OCI-LY7 (cell line): ENCODE data around the gene GLTP. TPM values are rescaled to one million over a fixed set of nuclear protein-coding genes. Genes with fewer than 3 reads are reported as not detected.

Experiments used
- BruUV-seq: library from RNA; stranded (reverse); fragments of 400-500 nt; replicated peaks from 2 replicates; lab custom pipeline; 2021; lab: Mats Ljungman, UMichigan
- CTCF ChIA-PET: fragments of 300-600 bp; sonication (Branson Sonifier 250); formaldehyde crosslinking; loops from one replicate; lab custom pipeline; 2022; ENCODE audit warnings: antibody characterized with exemption; ENCODE audit not compliant: unreplicated experiment; lab: Charles Lee
- POLR2A ChIA-PET: fragments of 300-600 bp; sonication (Branson Sonifier 250); formaldehyde crosslinking; loops from one replicate; lab custom pipeline; 2022; ENCODE audit warnings: antibody characterized with exemption; lab: Charles Lee
- DNase-seq: peaks from one replicate; pipeline ENCODE4 v3.0.0-alpha.2; 2015; ENCODE audit warnings: low spot score
- H2AFZ ChIP-seq: fragments of 200-600 bp; sonication (generic), shearing (Covaris generic); 2 replicates; pipeline ENCODE4 v1.6.1; 2014; ENCODE audit warnings: mild to moderate bottlenecking, antibody characterized with exemption, low read length, moderate library complexity
- H3K27ac ChIP-seq: fragments of 200-600 bp; sonication (generic); 2 replicates; pipeline ENCODE4 v1.5.1; 2014; ENCODE audit warnings: mixed run types, low read depth, mild to moderate bottlenecking, moderate library complexity, low read length, inconsistent platforms; ENCODE audit not compliant: poor library complexity, severe bottlenecking
- H3K36me3 ChIP-seq: fragments of 200-600 bp; sonication (generic); 2 replicates; pipeline ENCODE4 v1.6.1; 2014; ENCODE audit warnings: mild to moderate bottlenecking, antibody characterized with exemption, low read length, moderate library complexity, mixed read lengths; ENCODE audit not compliant: insufficient read depth
- H3K4me1 ChIP-seq: fragments of 200-600 bp; sonication (generic); 2 replicates; pipeline ENCODE4 v1.5.1; 2014; ENCODE audit warnings: mild to moderate bottlenecking, low read length; ENCODE audit not compliant: insufficient read depth, poor library complexity, severe bottlenecking
- H3K4me2 ChIP-seq: fragments of 200-600 bp; sonication (generic); 2 replicates; pipeline ENCODE4 v1.6.1; 2014; ENCODE audit warnings: mild to moderate bottlenecking, low read length
- H3K4me3 ChIP-seq: fragments of 200-600 bp; sonication (generic); 2 replicates; pipeline ENCODE4 v1.5.1; 2014; ENCODE audit warnings: mild to moderate bottlenecking, low read depth, low read length; ENCODE audit not compliant: poor library complexity, severe bottlenecking
- H3K79me2 ChIP-seq: fragments of 200-600 bp; sonication (generic); 2 replicates; pipeline ENCODE4 v1.6.1; 2016; ENCODE audit warnings: low read depth, mild to moderate bottlenecking, low read length, moderate library complexity, mixed read lengths; ENCODE audit not compliant: insufficient read depth
- H3K9me2 ChIP-seq: fragments of 200-600 bp; sonication (generic); 2 replicates; pipeline ENCODE4 v1.6.1; 2016; ENCODE audit warnings: mild to moderate bottlenecking, low read length, mixed read lengths; ENCODE audit not compliant: insufficient read depth
- H3K9me3 ChIP-seq: fragments of 200-600 bp; sonication (generic); 2 replicates; pipeline ENCODE4 v1.6.1; 2014; ENCODE audit warnings: mild to moderate bottlenecking, mixed run types, low read length, mixed read lengths
- H4K20me1 ChIP-seq: fragments of 200-600 bp; sonication (generic); 2 replicates; pipeline ENCODE4 v1.6.1; 2014; ENCODE audit warnings: mild to moderate bottlenecking, antibody characterized with exemption, low read length, moderate library complexity, mixed read lengths; ENCODE audit not compliant: insufficient read depth
- EZH2phosphoT487 ChIP-seq: fragments of 200-600 bp; sonication (generic); IDR thresholded peaks from 2 replicates; pipeline ENCODE4 v1.6.1; 2018; ENCODE audit warnings: low read depth, borderline replicate concordance, mild to moderate bottlenecking, mixed run types, antibody characterized with exemption, low read length, moderate library complexity, mixed read lengths
- intact Hi-C: fragments of 100-400 bp; cut with micrococcal nuclease; formaldehyde crosslinking; loops from one replicate; pipeline ENCODE4 v1.10.0; 2022; ENCODE audit not compliant: unreplicated experiment
- total RNA-seq, 2 experiments: library from RNA; depleted of rRNA in 1 of 2; stranded (reverse); fragments of >200 nt in 1 of 2; shearing (Covaris generic) in 1 of 2; gene quantifications; 2 replicates each; pipeline ENCODE4 v1.2.3, GENCODE V29; 2014 to 2022
- TF ChIP-seq, protein P1 (sequence below): fragments of 200-600 bp; sonication (generic); conservative IDR thresholded peaks from 2 replicates; pipeline ENCODE4 v1.5.1; 2014; ENCODE audit warnings: mild to moderate bottlenecking, antibody characterized with exemption, low read length, moderate library complexity, mixed read lengths

The GLTP gene
- total RNA-seq, 2 experiments from 2014 or later, result 24.0 to 27.3 TPM

GRCh38 chr12:109925185-109925840 is 45.0 kb upstream of the GLTP start:
- Histone ChIP-seq H3K36me3 (peaks cover 63% of the 10 kb centered on the region), H3K9me3 (no peaks in the 10 kb centered on the region), H2AFZ (no peak overlapping the region), H3K27ac (peak overlapping the region; percentile 13), H3K4me1 (peaks cover 14% of the 10 kb centered on the region), H3K4me3 (no peak overlapping the region), H4K20me1 (no peaks in the 10 kb centered on the region), H3K79me2 (no peaks in the 10 kb centered on the region), H3K9me2 (no peaks in the 10 kb centered on the region), H3K4me2 (no peak overlapping the region)
- TF ChIP-seq, protein P1, sequence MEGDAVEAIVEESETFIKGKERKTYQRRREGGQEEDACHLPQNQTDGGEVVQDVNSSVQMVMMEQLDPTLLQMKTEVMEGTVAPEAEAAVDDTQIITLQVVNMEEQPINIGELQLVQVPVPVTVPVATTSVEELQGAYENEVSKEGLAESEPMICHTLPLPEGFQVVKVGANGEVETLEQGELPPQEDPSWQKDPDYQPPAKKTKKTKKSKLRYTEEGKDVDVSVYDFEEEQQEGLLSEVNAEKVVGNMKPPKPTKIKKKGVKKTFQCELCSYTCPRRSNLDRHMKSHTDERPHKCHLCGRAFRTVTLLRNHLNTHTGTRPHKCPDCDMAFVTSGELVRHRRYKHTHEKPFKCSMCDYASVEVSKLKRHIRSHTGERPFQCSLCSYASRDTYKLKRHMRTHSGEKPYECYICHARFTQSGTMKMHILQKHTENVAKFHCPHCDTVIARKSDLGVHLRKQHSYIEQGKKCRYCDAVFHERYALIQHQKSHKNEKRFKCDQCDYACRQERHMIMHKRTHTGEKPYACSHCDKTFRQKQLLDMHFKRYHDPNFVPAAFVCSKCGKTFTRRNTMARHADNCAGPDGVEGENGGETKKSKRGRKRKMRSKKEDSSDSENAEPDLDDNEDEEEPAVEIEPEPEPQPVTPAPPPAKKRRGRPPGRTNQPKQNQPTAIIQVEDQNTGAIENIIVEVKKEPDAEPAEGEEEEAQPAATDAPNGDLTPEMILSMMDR, result no peak
- ChIA-PET CTCF (no interaction called here), POLR2A (interaction anchor here (0.8 kb wide), 1 partner anchor 25 kb away, joined by 3 read pairs; no protein-coding TSS in a partner anchor)
- DNase-seq, result no peak
- no TSS peak for BruUV-seq
- intact Hi-C loops, result no loop called here

DNA sequence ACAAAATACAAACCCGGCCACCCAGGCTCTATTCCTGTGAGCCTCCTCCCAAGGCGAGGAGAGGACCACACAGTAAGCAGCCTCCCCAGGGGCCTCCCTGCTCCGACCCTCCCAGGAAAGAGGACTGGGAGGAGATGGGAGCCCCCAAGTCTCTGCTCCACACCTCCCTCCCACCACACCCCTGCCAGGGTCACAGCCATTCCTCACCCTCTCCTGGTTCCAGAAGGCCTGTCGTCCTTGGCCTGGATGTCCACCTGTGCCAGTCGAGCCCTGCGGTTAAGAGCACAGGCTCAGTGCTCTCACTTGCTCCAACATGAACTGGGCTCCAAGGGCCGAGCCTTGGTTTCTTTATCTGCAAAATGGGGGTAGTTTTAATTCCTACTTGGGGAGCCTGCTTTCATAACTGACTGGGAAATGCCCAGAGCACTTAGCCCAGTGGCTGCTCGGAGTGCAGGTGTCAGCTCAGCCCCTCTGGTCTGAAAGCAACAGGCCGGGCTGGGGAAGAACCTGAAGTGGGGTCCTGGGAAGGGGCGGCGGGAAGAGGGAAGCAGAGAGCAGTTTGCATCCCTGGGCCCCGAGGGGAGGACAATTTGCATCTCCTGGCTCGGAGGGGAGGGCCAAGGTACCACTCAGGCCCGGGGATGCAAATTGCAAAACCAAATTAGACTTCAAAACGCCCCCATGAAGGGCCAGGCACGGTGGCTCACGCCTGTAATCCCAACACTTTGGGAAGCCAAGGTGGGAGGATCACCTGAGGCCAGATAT is 43.3 kb upstream of the GLTP start:
- H3K79me2 ChIP-seq, result no peaks in the 10 kb centered on the region
- H3K4me1 ChIP-seq, result peaks cover 14% of the 10 kb centered on the region
- H2AFZ ChIP-seq, result no peak overlapping the region
- CTCF ChIA-PET, result no interaction called here
- TF ChIP-seq EZH2phosphoT487, result no peak
- TF ChIP-seq, protein P1, result no peak
- no peaks in the 10 kb centered on the region for H3K9me2 ChIP-seq
- POLR2A ChIA-PET, result no interaction called here
- H3K9me3 ChIP-seq, result no peaks in the 10 kb centered on the region
- no peak overlapping the region for H3K4me3 ChIP-seq
- no TSS peak for BruUV-seq
- H3K27ac ChIP-seq, result no peak overlapping the region
- H3K36me3 ChIP-seq, result peaks cover 60% of the 10 kb centered on the region
- H3K4me2 ChIP-seq, result 0 out of 2 replicates have a peak overlapping the region, but pooled peaks have one; percentile 5
- intact Hi-C loops, result no loop called here
- no peak for DNase-seq
- no peaks in the 10 kb centered on the region for H4K20me1 ChIP-seq

- no peak for TF ChIP-seq EZH2phosphoT487
- TF ChIP-seq, protein P1, result no peak
- Histone ChIP-seq H3K4me2 (no peak overlapping the region), H3K9me2 (no peaks in the 10 kb centered on the region), H3K9me3 (no peaks in the 10 kb centered on the region), H3K79me2 (no peaks in the 10 kb centered on the region), H4K20me1 (no peaks in the 10 kb centered on the region), H2AFZ (no peak overlapping the region), H3K4me3 (no peak overlapping the region), H3K4me1 (peaks cover 14% of the 10 kb centered on the region), H3K36me3 (peaks cover 56% of the 10 kb centered on the region), H3K27ac (no peak overlapping the region)
- DNase-seq, result no peak
- POLR2A ChIA-PET, result no interaction called here
- intact Hi-C loops, result no loop called here
- CTCF ChIA-PET, result no interaction called here
- BruUV-seq, result no TSS peak
Observed at GRCh38 chr12:109923038-109923437, 42.7 kb upstream of the GLTP start.
